Fibroblast of lung (primary cell): ENCODE data around the gene GABRD.

Source experiments
- EZH2 ChIP-seq: IDR thresholded peaks from 2 replicates; pipeline ENCODE4 v1.5.1; 2012; ENCODE audit warnings: low read length, control low read depth, mild to moderate bottlenecking; ENCODE audit errors: missing control alignments
- TF ChIP-seq, protein P1 (sequence below), 2 donors: IDR thresholded peaks in 1 of 2; conservative IDR thresholded peaks in 1 of 2; 1 replicate in 1 of 2; 2 replicates in 1 of 2; pipeline ENCODE4 v1.5.1; 2011 to 2012; ENCODE audit warnings: low read length in 2 of 2, control low read depth in 1 of 2, inconsistent platforms in 1 of 2, low read depth in 1 of 2, mild to moderate bottlenecking in 1 of 2

DNA sequence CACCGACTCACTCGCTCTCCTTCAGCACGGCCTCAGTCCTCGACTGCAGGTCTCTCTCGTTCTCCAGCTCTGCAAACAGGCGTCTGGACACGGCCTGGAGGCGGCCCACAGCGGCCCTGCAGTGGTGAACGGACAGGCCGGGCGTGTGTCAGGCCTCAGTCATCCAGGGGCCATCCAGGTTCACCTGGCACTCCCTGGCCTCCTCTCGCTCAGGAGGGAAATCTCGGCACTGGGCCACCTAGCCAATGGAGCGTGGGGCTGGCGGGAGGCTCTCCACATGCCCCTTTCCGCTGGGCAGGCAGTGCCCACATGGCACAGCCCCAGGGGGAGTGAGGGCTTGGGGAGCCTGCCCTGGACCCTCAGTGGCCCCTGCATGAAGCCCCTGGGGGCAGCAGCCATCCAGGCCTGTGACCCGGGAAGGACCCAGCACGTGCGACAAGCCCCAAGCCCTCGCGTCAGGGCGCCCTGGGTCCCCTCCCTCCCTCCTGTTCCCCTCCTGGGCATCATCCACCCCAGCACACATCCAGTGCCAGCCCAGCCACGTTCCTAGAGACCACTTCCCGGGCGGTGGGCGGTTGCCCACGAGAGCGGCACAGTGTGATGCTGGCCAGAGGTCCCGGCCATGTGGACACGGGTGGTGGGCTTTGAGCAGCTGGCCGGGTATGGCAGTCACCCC lies 33.6 kb upstream of the GABRD start:
- TF ChIP-seq, protein P1, sequence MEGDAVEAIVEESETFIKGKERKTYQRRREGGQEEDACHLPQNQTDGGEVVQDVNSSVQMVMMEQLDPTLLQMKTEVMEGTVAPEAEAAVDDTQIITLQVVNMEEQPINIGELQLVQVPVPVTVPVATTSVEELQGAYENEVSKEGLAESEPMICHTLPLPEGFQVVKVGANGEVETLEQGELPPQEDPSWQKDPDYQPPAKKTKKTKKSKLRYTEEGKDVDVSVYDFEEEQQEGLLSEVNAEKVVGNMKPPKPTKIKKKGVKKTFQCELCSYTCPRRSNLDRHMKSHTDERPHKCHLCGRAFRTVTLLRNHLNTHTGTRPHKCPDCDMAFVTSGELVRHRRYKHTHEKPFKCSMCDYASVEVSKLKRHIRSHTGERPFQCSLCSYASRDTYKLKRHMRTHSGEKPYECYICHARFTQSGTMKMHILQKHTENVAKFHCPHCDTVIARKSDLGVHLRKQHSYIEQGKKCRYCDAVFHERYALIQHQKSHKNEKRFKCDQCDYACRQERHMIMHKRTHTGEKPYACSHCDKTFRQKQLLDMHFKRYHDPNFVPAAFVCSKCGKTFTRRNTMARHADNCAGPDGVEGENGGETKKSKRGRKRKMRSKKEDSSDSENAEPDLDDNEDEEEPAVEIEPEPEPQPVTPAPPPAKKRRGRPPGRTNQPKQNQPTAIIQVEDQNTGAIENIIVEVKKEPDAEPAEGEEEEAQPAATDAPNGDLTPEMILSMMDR (conservative IDR thresholded peaks at IDR 0.05 in 1 of 2, IDR thresholded peaks at IDR 0.05 in 1 of 2; ENCODE audit: low read depth in 1 of 2, low read length in 2 of 2): no peak
- no peak for TF ChIP-seq EZH2
